Caco-2 (cell line): ENCODE measurements around the gene CPSF3. TPM values are rescaled to one million over a fixed set of nuclear protein-coding genes. Genes with fewer than 3 reads are reported as not detected.

ENCODE experiments used
- BruUV-seq: library from RNA; stranded (reverse); fragments of 400-500 nt; replicated peaks from 2 replicates; lab custom pipeline; 2021; lab: Mats Ljungman, UMichigan
- CTCF ChIA-PET: fragments of 300-600 bp; sonication (Branson Sonifier 250); formaldehyde crosslinking; loops from one replicate; lab custom pipeline; 2022; ENCODE audit warnings: antibody characterized with exemption; lab: Charles Lee
- POLR2A ChIA-PET: fragments of 300-600 bp; sonication (Branson Sonifier 250); formaldehyde crosslinking; loops from one replicate; lab custom pipeline; 2022; ENCODE audit warnings: antibody characterized with exemption; lab: Charles Lee
- DNase-seq, 2 experiments: peaks; one replicate each; pipeline versions ENCODE4 v3.0.0 to v3.0.0-alpha.2; 2020 to 2022
- H3K27me3 ChIP-seq: replicated peaks from 2 replicates; pipeline ENCODE4 v1.6.0; 2011; ENCODE audit warnings: low read length; ENCODE audit not compliant: control insufficient read depth, insufficient read depth
- H3K36me3 ChIP-seq: 2 replicates; pipeline ENCODE4 v1.5.1; 2011; ENCODE audit warnings: low read length; ENCODE audit not compliant: control insufficient read depth, insufficient read depth
- H3K4me1 ChIP-seq: fragments of 250-450 bp; sonication (Bioruptor Pico); 2 replicates; pipeline ENCODE4 v1.5.1; 2020; ENCODE audit warnings: mild to moderate bottlenecking
- H3K4me3 ChIP-seq: 2 replicates; pipeline ENCODE4 v1.5.1; 2011; ENCODE audit warnings: low read depth, mild to moderate bottlenecking, control low read depth, low read length
- H3K9me3 ChIP-seq: fragments of 250-450 bp; sonication (Bioruptor Pico); 2 replicates; pipeline ENCODE4 v1.5.1; 2020; ENCODE audit warnings: mild to moderate bottlenecking, moderate library complexity
- H3K27ac Mint-ChIP-seq: one replicate; pipeline ENCODE4 v1.8.0; 2022; ENCODE audit warnings: mixed read lengths; ENCODE audit not compliant: unreplicated experiment
- H3K27me3 Mint-ChIP-seq: one replicate; pipeline ENCODE4 v1.8.0; 2022; ENCODE audit warnings: mixed read lengths; ENCODE audit not compliant: insufficient read depth, unreplicated experiment
- H3K36me3 Mint-ChIP-seq: one replicate; pipeline ENCODE4 v1.8.0; 2022; ENCODE audit warnings: mild to moderate bottlenecking, mixed read lengths; ENCODE audit not compliant: insufficient read depth, unreplicated experiment
- H3K4me1 Mint-ChIP-seq: one replicate; pipeline ENCODE4 v1.8.0; 2022; ENCODE audit warnings: low read depth, mixed read lengths; ENCODE audit not compliant: unreplicated experiment
- H3K4me3 Mint-ChIP-seq: one replicate; pipeline ENCODE4 v1.8.0; 2022; ENCODE audit warnings: mild to moderate bottlenecking, moderate library complexity, mixed read lengths; ENCODE audit not compliant: unreplicated experiment
- H3K9me3 Mint-ChIP-seq: one replicate; pipeline ENCODE4 v1.8.0; 2022; ENCODE audit warnings: mixed read lengths; ENCODE audit not compliant: unreplicated experiment
- CTCF ChIP-seq, 2 experiments: fragments of 200-600 bp in 1 of 2; IDR thresholded peaks; 1 replicate in 1 of 2; 2 replicates in 1 of 2; pipeline versions ENCODE4 v1.5.1 to v1.8.0; 2011 to 2022; ENCODE audit warnings: antibody characterized with exemption in 1 of 2, control low read depth in 1 of 2, inconsistent platforms in 1 of 2, low read depth in 1 of 2, low read length in 1 of 2, mild to moderate bottlenecking in 1 of 2, moderate library complexity in 1 of 2; ENCODE audit not compliant: insufficient read depth in 1 of 2, severe bottlenecking in 1 of 2, unreplicated experiment in 1 of 2
- intact Hi-C: fragments of 100-400 bp; cut with micrococcal nuclease; formaldehyde crosslinking; loops from one replicate; pipeline ENCODE4 v1.10.0; 2022; ENCODE audit not compliant: unreplicated experiment
- total RNA-seq: library from RNA; stranded (reverse); gene quantifications from 2 replicates; pipeline ENCODE4 v1.2.3, GENCODE V29; 2022

The CPSF3 gene
- total RNA-seq, 1 experiment from 2014 or later: 95.0 TPM

- H3K9me3 Mint-ChIP-seq: no peaks in the 10 kb centered on the region
- Histone ChIP-seq H3K27me3 (no peaks in the 10 kb centered on the region), H3K4me1 (no peaks in the 10 kb centered on the region), H3K9me3 (no peaks in the 10 kb centered on the region), H3K36me3 (peaks cover 5% of the 10 kb centered on the region), H3K4me3 (no peak overlapping the region)
- intact Hi-C loops: no loop called here
- no TSS peak for BruUV-seq
- DNase-seq: no peak
- H3K27ac Mint-ChIP-seq: no peak overlapping the region
- CTCF ChIA-PET: no interaction called here
- no peak for TF ChIP-seq CTCF (IDR thresholded peaks at IDR 0.05; ENCODE audit: insufficient read depth in 1 of 2, low read depth in 1 of 2, low read length in 1 of 2, severe bottlenecking in 1 of 2, unreplicated experiment in 1 of 2)
- POLR2A ChIA-PET: interaction anchor here (0.5 kb wide), 1 partner anchor 81 kb away, joined by 3 read pairs; no protein-coding TSS in a partner anchor
- H3K4me3 Mint-ChIP-seq: no peak overlapping the region
- H3K27me3 Mint-ChIP-seq: no peaks in the 10 kb centered on the region
- no peaks in the 10 kb centered on the region for H3K4me1 Mint-ChIP-seq
- H3K36me3 Mint-ChIP-seq: peaks cover 22% of the 10 kb centered on the region
Measured at GRCh38 chr2:9384521-9384920, 38.9 kb upstream of the CPSF3 start.

- DNase-seq: no peak
- CTCF ChIA-PET: no interaction called here
- H3K36me3 Mint-ChIP-seq: peaks cover 29% of the 10 kb centered on the region
- no peak overlapping the region for H3K4me3 Mint-ChIP-seq
- H3K27ac Mint-ChIP-seq: no peak overlapping the region
- Histone ChIP-seq H3K36me3 (peaks cover 5% of the 10 kb centered on the region), H3K27me3 (no peaks in the 10 kb centered on the region), H3K9me3 (no peaks in the 10 kb centered on the region), H3K4me3 (no peak overlapping the region), H3K4me1 (no peaks in the 10 kb centered on the region)
- no peak for TF ChIP-seq CTCF (IDR thresholded peaks at IDR 0.05; ENCODE audit: insufficient read depth in 1 of 2, low read depth in 1 of 2, low read length in 1 of 2, severe bottlenecking in 1 of 2, unreplicated experiment in 1 of 2)
- no peaks in the 10 kb centered on the region for H3K4me1 Mint-ChIP-seq
- intact Hi-C loops: no loop called here
- no peaks in the 10 kb centered on the region for H3K9me3 Mint-ChIP-seq
- BruUV-seq: no TSS peak
- POLR2A ChIA-PET: no interaction called here
- H3K27me3 Mint-ChIP-seq: no peaks in the 10 kb centered on the region
Measured at GRCh38 chr2:9385841-9386240, 37.6 kb upstream of the CPSF3 start.

- ChIA-PET CTCF (no interaction called here), POLR2A (no interaction called here)
- no peaks in the 10 kb centered on the region for H3K9me3 Mint-ChIP-seq
- H3K27ac Mint-ChIP-seq: no peak overlapping the region
- H3K9me3 ChIP-seq: no peaks in the 10 kb centered on the region
- DNase-seq: no peak
- BruUV-seq: no TSS peak
- H3K4me3 Mint-ChIP-seq: no peak overlapping the region
- H3K36me3 ChIP-seq: peaks cover 5% of the 10 kb centered on the region
- H3K27me3 Mint-ChIP-seq: no peaks in the 10 kb centered on the region
- no peak for TF ChIP-seq CTCF (IDR thresholded peaks at IDR 0.05; ENCODE audit: insufficient read depth in 1 of 2, low read depth in 1 of 2, low read length in 1 of 2, severe bottlenecking in 1 of 2, unreplicated experiment in 1 of 2)
- H3K27me3 ChIP-seq: no peaks in the 10 kb centered on the region
- no peak overlapping the region for H3K4me3 ChIP-seq
- no peaks in the 10 kb centered on the region for H3K4me1 Mint-ChIP-seq
- peaks cover 17% of the 10 kb centered on the region for H3K36me3 Mint-ChIP-seq
- H3K4me1 ChIP-seq: no peaks in the 10 kb centered on the region
- intact Hi-C loops: no loop called here
Measured at GRCh38 chr2:9388199-9388681, 35.2 kb upstream of the CPSF3 start.
